ENCODE measurements around the gene ITGB3BP.
"Not testable (repeated sequence)": the region's sequence is repeated elsewhere in the genome, so short reads cannot be mapped to it uniquely, and the experiment has no call there.

ITGB3BP gene

GRCh38 chr1:63480057-63480456, 43.0 kb downstream of the ITGB3BP start:
- TF ChIP-seq, protein P1, sequence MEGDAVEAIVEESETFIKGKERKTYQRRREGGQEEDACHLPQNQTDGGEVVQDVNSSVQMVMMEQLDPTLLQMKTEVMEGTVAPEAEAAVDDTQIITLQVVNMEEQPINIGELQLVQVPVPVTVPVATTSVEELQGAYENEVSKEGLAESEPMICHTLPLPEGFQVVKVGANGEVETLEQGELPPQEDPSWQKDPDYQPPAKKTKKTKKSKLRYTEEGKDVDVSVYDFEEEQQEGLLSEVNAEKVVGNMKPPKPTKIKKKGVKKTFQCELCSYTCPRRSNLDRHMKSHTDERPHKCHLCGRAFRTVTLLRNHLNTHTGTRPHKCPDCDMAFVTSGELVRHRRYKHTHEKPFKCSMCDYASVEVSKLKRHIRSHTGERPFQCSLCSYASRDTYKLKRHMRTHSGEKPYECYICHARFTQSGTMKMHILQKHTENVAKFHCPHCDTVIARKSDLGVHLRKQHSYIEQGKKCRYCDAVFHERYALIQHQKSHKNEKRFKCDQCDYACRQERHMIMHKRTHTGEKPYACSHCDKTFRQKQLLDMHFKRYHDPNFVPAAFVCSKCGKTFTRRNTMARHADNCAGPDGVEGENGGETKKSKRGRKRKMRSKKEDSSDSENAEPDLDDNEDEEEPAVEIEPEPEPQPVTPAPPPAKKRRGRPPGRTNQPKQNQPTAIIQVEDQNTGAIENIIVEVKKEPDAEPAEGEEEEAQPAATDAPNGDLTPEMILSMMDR (conservative IDR thresholded peaks at IDR 0.05; ENCODE audit: low read depth, low read length), result no peak
- DNase-seq (ENCODE audit: low read depth), result no peak
- no peak overlapping the region for H3K4me3 ChIP-seq (ENCODE audit: low read depth, low read length)

DNA sequence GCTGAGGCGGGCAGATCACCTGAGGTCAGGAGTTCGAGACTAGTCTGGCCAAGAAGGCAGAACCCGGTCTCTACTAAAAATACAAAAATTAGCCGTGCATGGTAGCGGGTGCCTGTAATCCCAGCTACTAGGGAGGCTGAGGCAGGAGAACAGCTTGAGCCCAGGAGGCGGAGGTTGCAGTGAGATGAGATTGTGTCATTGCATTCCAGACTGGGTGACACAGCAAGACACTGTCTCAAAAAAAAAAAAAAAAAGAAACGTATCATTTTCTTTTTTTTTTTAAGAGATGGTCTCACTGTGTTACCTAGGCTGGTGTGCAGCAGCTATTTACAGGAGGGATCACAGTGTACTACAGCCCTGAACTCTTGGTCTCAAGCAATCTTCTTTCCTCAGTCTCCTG, 47.3 kb downstream of the ITGB3BP start:
- TF ChIP-seq, protein P1 (conservative IDR thresholded peaks at IDR 0.05; ENCODE audit: low read depth, low read length), result no peak
- peak; percentile 5 for DNase-seq (ENCODE audit: low read depth)

GRCh38 chr1:63468683-63469082, 54.3 kb downstream of the ITGB3BP start:
- not testable (repeated sequence) for H3K4me3 ChIP-seq (ENCODE audit: low read depth, low read length); DNase-seq (ENCODE audit: low read depth)

More for the DNA sequence above, 47.3 kb downstream of the ITGB3BP start:
- no peak overlapping the region for H3K4me3 ChIP-seq (ENCODE audit: low read depth, low read length)

DNA sequence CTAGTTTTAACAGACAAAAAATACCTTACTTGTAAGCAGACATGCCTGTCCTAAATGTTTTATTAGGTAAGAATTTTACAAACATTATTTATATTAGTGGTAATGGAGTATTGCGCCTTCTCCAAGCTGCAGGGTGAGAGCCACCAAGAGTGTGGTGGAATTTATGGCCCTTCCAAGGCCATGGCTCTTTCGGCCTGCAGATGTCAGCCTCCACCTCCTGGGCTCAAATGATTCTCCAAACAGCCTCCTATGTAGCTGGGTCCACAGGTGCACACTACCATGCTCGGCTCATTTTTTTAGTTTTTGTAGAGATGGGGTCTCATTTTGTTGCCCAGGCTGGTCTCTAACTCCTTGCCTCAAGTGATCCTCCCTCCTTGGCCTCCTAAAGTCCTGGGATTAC, 56.3 kb downstream of the ITGB3BP start:
- no peak for DNase-seq (ENCODE audit: low read depth)
- no peak overlapping the region for H3K4me3 ChIP-seq (ENCODE audit: low read depth, low read length)
- TF ChIP-seq, protein P1 (conservative IDR thresholded peaks at IDR 0.05; ENCODE audit: low read depth, low read length), result peak; percentile 18

- no peak overlapping the region for H3K4me3 ChIP-seq (ENCODE audit: low read depth, low read length)
- no peak for DNase-seq (ENCODE audit: low read depth)
- TF ChIP-seq, protein P1 (conservative IDR thresholded peaks at IDR 0.05; ENCODE audit: low read depth, low read length), result no peak
Measured at GRCh38 chr1:63466181-63466580, 56.8 kb downstream of the ITGB3BP start.

DNA sequence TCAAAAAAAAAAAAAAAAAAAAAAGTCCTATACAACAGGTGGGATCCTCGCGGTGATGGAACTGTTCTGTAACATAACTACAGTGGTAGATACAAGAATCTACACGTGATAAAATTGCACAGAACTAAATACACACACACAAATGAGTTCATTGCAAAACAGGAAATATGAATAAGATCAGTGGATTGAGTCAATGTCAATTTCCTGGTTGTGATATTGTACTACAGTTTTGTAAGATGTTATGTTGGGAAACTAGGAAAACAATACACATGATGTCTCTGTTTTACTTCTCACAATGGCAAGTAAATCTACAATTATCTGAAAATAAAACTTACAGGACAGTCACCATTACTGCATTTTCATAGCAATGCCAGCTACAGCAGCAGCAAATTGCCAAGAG, 59.8 kb downstream of the ITGB3BP start:
- TF ChIP-seq, protein P1 (conservative IDR thresholded peaks at IDR 0.05; ENCODE audit: low read depth, low read length), result no peak
- no peak overlapping the region for H3K4me3 ChIP-seq (ENCODE audit: low read depth, low read length)
- peak; percentile 76 for DNase-seq (ENCODE audit: low read depth)

DNA sequence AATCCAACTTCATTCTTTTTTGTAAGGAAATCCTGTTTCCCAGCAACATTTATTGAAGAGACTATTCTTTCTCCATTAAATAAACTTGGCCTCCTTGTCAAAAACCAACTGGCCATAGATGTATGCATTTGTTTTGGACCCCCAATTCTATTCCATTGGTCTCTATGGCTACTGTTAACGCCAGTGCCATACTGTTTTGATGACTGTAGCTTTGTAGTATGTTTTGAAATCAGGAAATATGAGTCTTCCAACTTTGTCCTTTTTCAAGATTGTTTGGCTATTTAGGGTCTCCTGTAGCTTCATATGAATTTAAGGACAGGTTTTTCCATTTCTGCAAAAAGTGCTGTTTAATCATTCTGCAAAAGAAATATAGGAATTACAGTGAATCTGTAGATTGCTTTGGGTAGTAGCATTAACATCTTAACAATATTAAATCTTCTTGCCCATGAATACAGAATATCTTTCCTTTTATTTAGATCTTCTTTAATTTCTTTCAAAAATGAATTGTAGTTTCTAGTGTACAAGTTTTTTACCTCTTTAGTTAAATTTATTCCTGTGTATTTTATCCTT, 61.3 kb downstream of the ITGB3BP start:
- H3K4me3 ChIP-seq (ENCODE audit: low read depth, low read length), result no peak overlapping the region
- TF ChIP-seq, protein P1 (conservative IDR thresholded peaks at IDR 0.05; ENCODE audit: low read depth, low read length), result no peak
- DNase-seq (ENCODE audit: low read depth), result no peak

All from choroid plexus epithelial cell (primary cell).